HUES64 (cell line): ENCODE data around the gene RBM45. TPM values are rescaled to one million over a fixed set of nuclear protein-coding genes. Genes with fewer than 3 reads are reported as not detected.

ENCODE experiments used
- H3K27ac ChIP-seq: 2 replicates; pipeline ENCODE4 v1.7.0; 2013; ENCODE audit warnings: low read depth, low read length, inconsistent platforms
- H3K27me3 ChIP-seq: 2 replicates; pipeline ENCODE4 v1.6.1; 2013; ENCODE audit warnings: mild to moderate bottlenecking, low read length; ENCODE audit not compliant: insufficient read depth
- H3K36me3 ChIP-seq: 2 replicates; pipeline ENCODE4 v1.6.1; 2013; ENCODE audit warnings: mild to moderate bottlenecking, low read length; ENCODE audit not compliant: insufficient read depth
- H3K4me1 ChIP-seq: 2 replicates; pipeline ENCODE4 v1.6.1; 2013; ENCODE audit warnings: mild to moderate bottlenecking, low read length, moderate library complexity; ENCODE audit not compliant: insufficient read depth
- H3K4me3 ChIP-seq: 2 replicates; pipeline ENCODE4 v1.5.1; 2013; ENCODE audit warnings: mild to moderate bottlenecking, low read length, moderate library complexity
- H3K9ac ChIP-seq: 2 replicates; pipeline ENCODE4 v1.6.1; 2013; ENCODE audit warnings: mild to moderate bottlenecking, low read depth, low read length
- H3K9me3 ChIP-seq: 2 replicates; pipeline ENCODE4 v1.6.1; 2013; ENCODE audit warnings: low read depth, low read length; ENCODE audit not compliant: insufficient read depth
- WGBS: fragments of 150-250, 120-280 bp; methylation state at CpG from one replicate; pipeline ENCODE4 v1.1.7; 2013; ENCODE audit warnings: missing lambda C conversion rate; 5-methylcytosine and 5-hydroxymethylcytosine counted together
- polyA plus RNA-seq, 2 experiments: library from polyadenylated mRNA; stranded (reverse); fragments of 50-300 nt; gene quantifications; one replicate each; pipeline ENCODE4 v1.2.3, GENCODE V29; 2013

The RBM45 gene, protein sequence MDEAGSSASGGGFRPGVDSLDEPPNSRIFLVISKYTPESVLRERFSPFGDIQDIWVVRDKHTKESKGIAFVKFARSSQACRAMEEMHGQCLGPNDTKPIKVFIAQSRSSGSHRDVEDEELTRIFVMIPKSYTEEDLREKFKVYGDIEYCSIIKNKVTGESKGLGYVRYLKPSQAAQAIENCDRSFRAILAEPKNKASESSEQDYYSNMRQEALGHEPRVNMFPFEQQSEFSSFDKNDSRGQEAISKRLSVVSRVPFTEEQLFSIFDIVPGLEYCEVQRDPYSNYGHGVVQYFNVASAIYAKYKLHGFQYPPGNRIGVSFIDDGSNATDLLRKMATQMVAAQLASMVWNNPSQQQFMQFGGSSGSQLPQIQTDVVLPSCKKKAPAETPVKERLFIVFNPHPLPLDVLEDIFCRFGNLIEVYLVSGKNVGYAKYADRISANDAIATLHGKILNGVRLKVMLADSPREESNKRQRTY
- polyA plus RNA-seq (2013, experiment 1 of 2), result 11.1 TPM
- 9.3 TPM for polyA plus RNA-seq (2013, experiment 2 of 2)

DNA sequence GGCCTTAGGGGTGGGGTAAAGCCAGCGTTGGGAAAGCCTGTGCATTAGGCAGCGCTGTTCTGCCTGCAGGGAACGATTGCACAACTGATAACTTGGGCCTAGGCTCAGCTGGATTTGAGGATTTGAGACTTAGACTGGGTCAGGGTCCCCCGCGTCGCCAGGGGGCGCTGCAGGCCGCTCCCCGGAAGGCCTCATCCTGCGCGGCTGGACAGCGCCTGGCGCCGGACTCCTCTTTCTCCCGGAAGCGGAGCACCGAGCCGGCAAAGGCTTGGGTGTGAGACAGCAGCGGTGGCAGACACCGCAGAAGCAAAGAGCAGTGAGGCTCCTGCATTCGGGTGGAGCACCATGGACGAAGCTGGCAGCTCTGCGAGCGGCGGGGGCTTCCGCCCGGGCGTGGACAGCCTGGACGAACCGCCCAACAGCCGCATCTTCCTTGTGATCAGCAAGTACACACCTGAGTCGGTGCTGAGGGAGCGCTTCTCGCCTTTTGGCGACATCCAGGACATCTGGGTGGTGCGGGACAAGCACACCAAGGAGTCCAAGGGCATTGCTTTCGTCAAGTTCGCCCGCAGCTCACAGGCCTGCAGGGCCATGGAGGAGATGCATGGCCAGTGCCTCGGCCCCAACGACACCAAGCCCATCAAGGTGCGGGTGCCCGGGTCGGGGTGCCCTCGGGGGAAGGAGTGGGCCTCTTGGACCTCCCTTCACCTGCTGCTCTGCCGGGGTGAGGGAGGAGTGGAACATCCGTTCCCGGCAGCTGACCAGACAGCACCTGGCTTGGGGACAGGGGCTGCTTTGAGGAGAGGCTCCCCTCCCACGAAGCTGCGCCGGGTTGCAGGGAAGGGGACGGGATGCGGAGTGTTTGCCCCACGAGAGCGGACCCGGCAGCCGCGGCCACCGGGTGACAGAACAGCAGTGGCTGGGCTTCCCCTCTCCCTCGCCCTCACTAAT is at the start of gene RBM45:
RBM45 (plus strand) TSS at position 236 of the 951 bp plus-strand sequence; CDS start at position 346, 110 bp downstream.
- H3K27me3 ChIP-seq, result no peaks in the 10 kb centered on the region
- 1% methylated on average over 60 of the region's 60 CpGs for WGBS
- H3K4me1 ChIP-seq, result peaks cover 6% of the 10 kb centered on the region; the same call in 1 of the 2 replicates
- H3K9me3 ChIP-seq, result no peaks in the 10 kb centered on the region
- peak within 1 kb of the TSS; percentile 91 for H3K4me3 ChIP-seq
- H3K36me3 ChIP-seq, result no peaks in the 10 kb centered on the region
- H3K9ac ChIP-seq, result peak within 1 kb of the TSS; percentile 65
- H3K27ac ChIP-seq, result peak within 1 kb of the TSS; percentile 36; the same call in 1 of the 2 replicates

DNA sequence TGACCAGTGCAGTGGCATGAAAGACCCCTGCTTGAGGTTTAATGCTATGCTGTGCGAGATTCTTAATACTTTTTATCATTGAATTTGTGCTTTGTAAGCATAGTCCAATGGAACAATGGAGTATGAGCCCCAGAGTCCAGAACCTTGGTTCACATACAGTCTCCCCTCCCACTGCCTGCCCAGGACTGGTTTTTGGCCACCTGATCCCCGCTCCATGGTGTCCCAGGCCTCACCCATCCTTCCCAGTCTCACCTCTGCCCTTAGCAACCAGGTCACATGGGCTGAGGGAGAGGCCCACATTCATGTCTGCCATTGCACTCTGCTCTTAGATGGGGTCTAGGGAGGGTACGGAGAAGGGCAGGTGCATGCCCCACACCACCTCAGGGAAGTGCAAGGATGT is 45.9 kb upstream of the RBM45 start:
- H3K4me1 ChIP-seq, result no peaks in the 10 kb centered on the region; the same call in 1 of the 2 replicates
- H3K36me3 ChIP-seq, result no peaks in the 10 kb centered on the region
- peaks cover 13% of the 10 kb centered on the region for H3K27me3 ChIP-seq
- no peak overlapping the region for H3K9ac ChIP-seq
- H3K27ac ChIP-seq, result no peak overlapping the region
- no peak overlapping the region for H3K4me3 ChIP-seq
- H3K9me3 ChIP-seq, result no peaks in the 10 kb centered on the region
- 93% methylated on average over 3 of the region's 3 CpGs for WGBS

DNA sequence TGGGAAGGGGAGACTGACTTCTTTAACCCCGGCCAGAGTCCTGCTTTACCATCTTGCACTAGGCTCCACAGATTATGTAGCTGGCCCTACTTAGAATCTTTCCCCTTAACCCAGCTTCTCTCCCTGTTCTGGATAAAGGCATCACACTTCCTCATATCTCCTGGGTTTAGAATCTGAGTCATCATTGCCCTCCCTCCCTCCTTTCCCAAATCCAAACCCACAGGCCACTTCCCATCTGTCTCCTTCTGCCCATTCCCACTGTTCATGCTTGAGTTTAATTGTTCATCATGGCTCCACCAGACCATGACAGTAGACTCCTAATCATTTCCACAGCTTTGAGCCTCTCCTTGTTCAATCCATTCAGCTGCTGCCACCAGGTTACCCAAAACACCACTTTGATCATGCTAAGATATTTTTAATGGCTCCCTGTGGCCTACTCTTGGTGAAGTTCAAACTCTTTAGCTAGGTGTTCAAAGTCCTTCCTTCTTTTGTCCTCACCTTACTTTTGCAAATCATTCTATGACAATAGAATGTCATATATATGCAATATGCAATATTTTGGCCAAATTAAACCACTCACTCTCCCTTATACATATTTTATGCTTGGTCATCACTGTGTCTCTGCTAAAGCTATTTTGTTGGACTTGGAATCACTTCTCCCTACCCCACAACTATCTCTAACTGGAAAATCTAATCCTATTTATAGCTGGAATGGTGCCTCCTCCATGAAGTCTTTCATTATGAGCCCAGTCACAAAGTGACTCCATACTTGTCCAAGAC is 45.2 kb upstream of the RBM45 start:
- Histone ChIP-seq H3K9me3 (no peaks in the 10 kb centered on the region), H3K36me3 (no peaks in the 10 kb centered on the region), H3K27me3 (peaks cover 21% of the 10 kb centered on the region), H3K27ac (no peak overlapping the region), H3K4me1 (no peaks in the 10 kb centered on the region; the same call in 1 of the 2 replicates), H3K9ac (no peak overlapping the region), H3K4me3 (no peak overlapping the region)
- WGBS, result 93% methylated on average over 1 of the region's 1 CpG

DNA sequence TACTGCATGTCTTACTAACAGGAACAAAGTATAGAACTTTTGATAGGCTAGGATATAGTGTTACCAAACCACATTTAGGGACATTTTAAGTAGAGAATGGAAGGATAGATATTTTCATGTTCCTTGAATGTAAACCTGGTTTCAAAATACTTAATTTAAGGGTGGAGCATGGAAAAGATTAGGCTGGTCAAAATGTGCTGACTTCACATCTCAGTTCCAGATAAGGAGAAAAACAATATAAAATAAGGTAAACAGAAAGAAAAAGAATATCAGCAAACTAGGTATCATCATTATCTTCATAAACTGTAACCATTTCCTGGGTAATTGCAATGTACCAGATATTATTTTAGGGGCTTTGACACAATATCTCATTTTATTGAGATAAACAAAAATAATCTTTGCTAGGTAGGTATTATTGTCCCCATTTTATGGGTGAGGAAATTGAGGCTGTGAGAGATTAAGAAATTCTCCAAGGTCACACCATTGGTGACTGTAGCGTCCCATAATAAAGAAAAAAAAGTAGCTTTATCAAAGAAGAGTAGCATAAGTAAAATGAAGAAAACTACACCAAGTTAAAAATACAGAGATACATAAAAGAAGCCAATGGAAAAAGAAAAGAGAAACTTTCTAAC is 43.3 kb upstream of the RBM45 start:
- Histone ChIP-seq H3K27ac (no peak overlapping the region), H3K9me3 (no peaks in the 10 kb centered on the region)
- WGBS, result no CpG with 5 or more reads among the region's 1 CpG

DNA sequence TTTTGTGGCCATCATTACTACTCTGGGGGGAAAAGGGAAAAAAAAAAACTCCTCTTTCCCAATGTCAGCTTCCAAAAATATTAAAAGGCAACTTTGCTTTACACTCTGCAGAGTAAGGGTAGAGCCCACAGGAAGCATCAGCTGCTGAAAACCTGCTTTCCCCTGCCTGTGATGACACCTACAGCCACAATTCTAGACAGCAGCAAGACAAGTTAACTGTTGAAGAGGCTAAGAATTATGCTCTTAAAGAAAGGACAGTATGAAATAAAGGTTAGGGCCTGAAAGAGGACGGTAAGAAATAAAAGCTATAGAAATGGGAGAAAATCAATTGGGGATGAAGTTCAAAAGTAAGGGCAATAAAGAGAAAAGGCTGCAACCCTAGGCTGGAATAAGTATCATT is 42.7 kb upstream of the RBM45 start:
- Histone ChIP-seq H3K27ac (no peak overlapping the region), H3K4me3 (no peak overlapping the region), H3K9me3 (no peaks in the 10 kb centered on the region), H3K4me1 (peaks cover 5% of the 10 kb centered on the region), H3K36me3 (no peaks in the 10 kb centered on the region), H3K27me3 (peaks cover 43% of the 10 kb centered on the region), H3K9ac (no peak overlapping the region)
- WGBS, result 80% methylated on average over 1 of the region's 1 CpG

More for the DNA sequence above, 43.3 kb upstream of the RBM45 start:
- Histone ChIP-seq H3K27me3 (peaks cover 37% of the 10 kb centered on the region), H3K36me3 (no peaks in the 10 kb centered on the region), H3K4me1 (peaks cover 5% of the 10 kb centered on the region), H3K4me3 (no peak overlapping the region), H3K9ac (no peak overlapping the region)

DNA sequence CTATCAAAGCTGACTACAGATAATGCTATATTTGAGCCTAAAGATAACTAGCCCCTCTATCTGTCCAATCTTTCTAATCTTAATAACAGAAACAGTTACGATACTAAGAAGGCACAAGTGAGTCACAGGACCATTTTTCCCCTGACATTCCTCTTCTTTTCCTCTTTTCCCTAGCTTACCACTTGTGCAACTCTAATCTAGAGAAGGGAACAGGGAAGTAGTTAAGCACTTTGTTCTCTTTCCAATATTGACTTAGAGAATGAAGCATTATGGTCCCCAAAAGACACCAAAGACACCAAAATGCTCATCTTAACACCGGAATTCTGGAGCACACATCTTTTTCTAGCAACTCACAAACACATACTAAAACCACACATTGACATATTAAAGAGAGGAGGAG is 41.4 kb upstream of the RBM45 start:
- Histone ChIP-seq H3K27ac (no peak overlapping the region), H3K4me3 (no peak overlapping the region), H3K9me3 (no peaks in the 10 kb centered on the region), H3K27me3 (peaks cover 44% of the 10 kb centered on the region), H3K9ac (no peak overlapping the region), H3K36me3 (no peaks in the 10 kb centered on the region), H3K4me1 (peaks cover 5% of the 10 kb centered on the region)
- 76% methylated on average over 2 of the region's 2 CpGs for WGBS

DNA sequence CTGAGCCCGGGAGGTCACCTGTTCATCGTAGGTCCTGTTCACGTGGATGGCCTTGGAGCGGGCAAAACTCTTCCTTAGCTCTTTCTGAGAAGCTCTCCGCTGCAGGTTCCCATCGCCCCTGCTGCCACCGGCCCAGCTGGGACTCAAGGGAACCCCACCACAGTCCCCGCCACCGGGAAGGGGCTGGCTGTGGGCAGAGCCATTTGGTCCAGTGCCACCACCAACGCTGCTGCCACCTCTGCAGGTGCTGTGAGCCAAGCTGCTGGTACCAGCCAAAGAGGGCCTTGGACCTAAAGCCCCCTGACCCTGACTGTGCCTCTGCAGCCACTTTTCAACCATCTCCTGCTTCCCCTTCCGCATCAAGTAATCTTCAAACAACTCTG is 40.2 kb upstream of the RBM45 start:
- H3K9me3 ChIP-seq, result no peaks in the 10 kb centered on the region
- H3K9ac ChIP-seq, result no peak overlapping the region
- H3K4me3 ChIP-seq, result peak overlapping the region; percentile 77
- WGBS, result 93% methylated on average over 11 of the region's 11 CpGs
- peaks cover 5% of the 10 kb centered on the region for H3K4me1 ChIP-seq
- peaks cover 44% of the 10 kb centered on the region for H3K27me3 ChIP-seq
- no peak overlapping the region for H3K27ac ChIP-seq
- H3K36me3 ChIP-seq, result no peaks in the 10 kb centered on the region

DNA sequence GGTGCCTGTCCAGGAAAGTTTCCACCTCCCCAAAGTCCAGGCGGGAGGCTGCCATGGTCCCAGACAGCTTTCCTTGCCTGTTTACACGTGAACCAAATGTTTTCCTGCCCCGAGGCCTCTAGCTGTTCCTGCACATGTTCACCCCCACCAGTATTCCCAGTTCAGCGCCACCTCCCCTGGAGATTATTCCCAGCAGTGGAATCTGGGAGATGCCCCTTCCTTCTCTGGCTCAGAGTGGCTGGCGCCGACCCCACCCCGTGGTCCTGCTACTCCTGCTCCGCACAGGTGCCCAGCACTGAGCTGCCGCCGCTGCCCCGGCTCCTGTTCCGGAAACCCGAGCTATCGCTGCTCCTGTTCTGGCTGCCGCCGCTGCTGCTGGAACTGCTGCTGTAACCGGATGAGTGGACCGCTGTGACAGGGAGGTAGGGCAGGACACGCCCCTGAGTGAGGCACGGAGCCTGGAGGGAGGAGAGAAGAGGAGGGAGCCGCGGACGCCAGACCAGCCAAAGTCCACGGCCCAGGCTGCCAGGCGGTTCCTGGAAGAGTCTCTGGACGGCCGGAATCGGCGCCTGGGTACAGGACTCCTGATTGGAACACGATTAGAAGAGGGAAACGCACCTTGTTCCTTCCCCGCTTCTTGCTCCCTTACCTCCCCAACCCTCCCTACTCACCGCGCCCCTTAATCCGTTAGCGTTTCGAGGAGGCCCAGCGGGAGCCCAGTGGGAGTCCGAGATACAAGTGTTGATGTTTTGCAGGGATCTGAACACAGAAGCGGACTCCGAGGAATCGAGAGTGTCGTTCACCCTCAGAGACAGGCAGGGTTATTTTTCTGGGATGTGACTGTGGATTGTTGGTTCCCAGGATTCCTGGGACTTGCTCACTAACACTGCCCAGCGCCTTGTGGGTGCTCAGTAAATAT is 39.6 kb upstream of the RBM45 start, which contains the start of gene PDE11A:
PDE11A (minus strand) TSS at position 395 of the 919 bp plus-strand sequence; CDS start at position 55, 340 bp downstream.
- H3K4me1 ChIP-seq, result peaks cover 5% of the 10 kb centered on the region
- WGBS, result 6% methylated on average over 44 of the region's 44 CpGs
- H3K27me3 ChIP-seq, result peaks cover 44% of the 10 kb centered on the region
- H3K4me3 ChIP-seq, result peak within 1 kb of the TSS; percentile 77
- H3K9ac ChIP-seq, result peak within 1 kb of the TSS; percentile 61
- no peaks in the 10 kb centered on the region for H3K9me3 ChIP-seq
- no peaks in the 10 kb centered on the region for H3K36me3 ChIP-seq
- no peak within 1 kb of the TSS for H3K27ac ChIP-seq

DNA sequence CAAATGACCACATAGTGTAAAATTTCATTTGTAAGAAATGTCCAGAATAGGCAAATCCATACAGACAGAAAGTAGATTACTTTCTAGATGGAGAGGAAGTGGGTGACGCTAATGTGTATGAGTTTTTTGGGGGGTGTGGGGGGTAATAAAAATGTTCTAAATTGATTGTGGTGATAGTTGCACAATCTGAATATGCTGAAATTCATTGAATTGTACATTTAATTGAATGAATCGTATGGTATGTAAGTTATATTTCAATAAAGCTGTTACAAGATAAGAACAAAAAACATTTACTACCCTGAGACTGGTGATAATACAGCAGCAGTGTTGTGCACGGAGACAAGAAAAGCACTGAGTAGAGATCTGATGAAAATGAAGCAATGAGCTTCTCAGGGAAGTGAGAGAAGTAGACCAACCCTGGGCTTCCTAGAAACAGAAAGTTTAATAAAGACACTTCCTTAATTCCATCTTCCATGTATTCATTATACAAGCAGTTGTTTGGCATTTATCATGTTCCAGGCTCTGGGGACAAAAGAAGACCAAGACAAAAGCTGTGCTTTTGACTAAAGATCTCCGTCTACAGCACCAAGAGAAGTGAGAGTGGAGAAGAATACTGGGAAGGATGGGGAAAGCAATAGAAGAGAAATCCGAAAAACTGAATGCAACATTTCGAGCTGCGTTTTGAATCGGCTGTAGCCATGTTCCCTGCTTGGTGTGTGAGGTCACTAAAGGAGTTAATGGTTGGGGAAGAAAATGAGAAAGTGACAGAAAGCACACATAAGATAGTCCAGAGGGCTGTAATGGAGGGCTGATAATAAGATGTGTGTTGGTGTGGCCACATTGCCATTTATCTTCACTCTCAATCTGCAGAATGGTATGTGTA is 37.9 kb upstream of the RBM45 start:
- Histone ChIP-seq H3K36me3 (no peaks in the 10 kb centered on the region), H3K9ac (no peak overlapping the region), H3K27ac (no peak overlapping the region), H3K4me1 (peaks cover 5% of the 10 kb centered on the region), H3K9me3 (peaks cover 1% of the 10 kb centered on the region; the same call in 1 of the 2 replicates), H3K4me3 (no peak overlapping the region), H3K27me3 (peaks cover 44% of the 10 kb centered on the region)
- WGBS, result 92% methylated on average over 8 of the region's 8 CpGs
